GM12875 (cell line): Measurements from ENCODE around the gene A3GALT2.

Source experiments
- H3K4me3 ChIP-seq: one replicate; pipeline ENCODE4 v1.5.1; 2011; ENCODE audit warnings: low read depth, low read length, control low read depth
- CTCF ChIP-seq: IDR thresholded peaks from 2 replicates; pipeline ENCODE4 v1.5.1; 2011; ENCODE audit warnings: low read depth, mild to moderate bottlenecking, control low read depth, inconsistent platforms, low read length, moderate library complexity, borderline replicate concordance; ENCODE audit not compliant: insufficient read depth

The A3GALT2 gene

GRCh38 chr1:33339413-33339812 is 18.5 kb upstream of the A3GALT2 start:
- TF ChIP-seq CTCF: no peak
- no peak overlapping the region for H3K4me3 ChIP-seq

GRCh38 chr1:33338440-33339211 is 17.7 kb upstream of the A3GALT2 start:
- no peak for TF ChIP-seq CTCF
- H3K4me3 ChIP-seq: no peak overlapping the region

- TF ChIP-seq CTCF: no peak
- H3K4me3 ChIP-seq: no peak overlapping the region
Observed at GRCh38 chr1:33338048-33338439, 17.1 kb upstream of the A3GALT2 start.

- no peak overlapping the region for H3K4me3 ChIP-seq
- no peak for TF ChIP-seq CTCF
Observed at GRCh38 chr1:33337441-33337840, 16.5 kb upstream of the A3GALT2 start.

GRCh38 chr1:33336580-33336979 is 15.7 kb upstream of the A3GALT2 start:
- H3K4me3 ChIP-seq: no peak overlapping the region
- TF ChIP-seq CTCF: no peak

GRCh38 chr1:33335020-33335419 is 14.1 kb upstream of the A3GALT2 start:
- TF ChIP-seq CTCF: no peak
- H3K4me3 ChIP-seq: no peak overlapping the region

GRCh38 chr1:33334081-33334552 is 13.2 kb upstream of the A3GALT2 start:
- no peak for TF ChIP-seq CTCF
- H3K4me3 ChIP-seq: no peak overlapping the region
